Dermis blood vessel endothelial cell (primary cell): ENCODE data around the gene MARCHF4. TPM values are rescaled to one million over a fixed set of nuclear protein-coding genes. Genes with fewer than 3 reads are reported as not detected.
"Not testable (repeated sequence)": the region's sequence is repeated elsewhere in the genome, so short reads cannot be mapped to it uniquely, and the experiment has no call there.

Experiments
- DNase-seq: peaks from one replicate; pipeline ENCODE4 v3.0.0; 2010
- total RNA-seq: library from RNA; depleted of rRNA; stranded (reverse); fragments of >200 nt; gene quantifications from 2 replicates; pipeline ENCODE4 v1.2.3, GENCODE V29; 2014

MARCHF4 gene
- total RNA-seq, 1 donor from 2014 or later = 1.5 TPM

DNA sequence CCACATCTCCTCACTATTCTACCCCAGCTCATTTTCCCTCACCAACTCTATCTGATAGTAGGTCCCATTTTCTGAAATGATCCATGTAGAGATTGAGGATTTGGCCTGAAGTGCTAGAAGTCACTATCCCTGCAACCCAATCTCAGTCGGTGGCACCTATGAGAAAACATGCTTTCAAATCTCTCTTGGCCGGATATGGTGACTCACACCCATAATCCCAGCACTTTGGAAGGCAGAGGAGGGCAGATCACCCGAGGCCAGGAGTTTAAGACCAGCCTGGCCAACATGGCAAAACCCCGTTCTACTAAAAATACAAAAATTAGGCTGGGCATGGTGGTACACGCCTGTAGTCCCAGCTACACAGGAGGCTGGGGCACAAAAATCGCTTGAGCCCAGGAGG lies 19.1 kb upstream of the MARCHF4 start:
- DNase-seq = peak; percentile 60

GRCh38 chr2:216389570-216389969 lies 17.3 kb upstream of the MARCHF4 start:
- DNase-seq = no peak

GRCh38 chr2:216388046-216388884 lies 16.0 kb upstream of the MARCHF4 start:
- no peak for DNase-seq

GRCh38 chr2:216387262-216387661 lies 15.0 kb upstream of the MARCHF4 start:
- no peak for DNase-seq

- DNase-seq = no peak
Measured at GRCh38 chr2:216385478-216385877, 13.2 kb upstream of the MARCHF4 start.

DNA sequence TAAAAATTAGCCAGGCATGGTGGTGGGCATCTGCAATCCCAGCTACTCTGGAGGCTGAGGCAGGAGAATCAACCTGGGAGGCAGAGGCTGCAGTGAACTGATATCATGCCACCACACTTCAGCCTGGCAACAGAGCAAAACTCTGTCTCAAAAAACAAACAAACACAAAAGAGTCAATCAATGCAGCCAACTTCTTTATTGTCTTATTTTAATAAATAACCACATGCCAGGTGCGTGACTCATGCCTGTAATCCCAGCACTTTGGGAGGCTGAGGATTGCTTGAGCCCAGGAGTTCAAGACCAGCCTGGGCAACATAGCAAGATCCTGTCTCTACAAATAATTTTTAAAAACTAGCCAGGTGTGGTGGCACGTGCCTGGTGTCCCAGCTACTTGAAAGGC lies 12.1 kb upstream of the MARCHF4 start:
- not testable (repeated sequence) for DNase-seq

DNA sequence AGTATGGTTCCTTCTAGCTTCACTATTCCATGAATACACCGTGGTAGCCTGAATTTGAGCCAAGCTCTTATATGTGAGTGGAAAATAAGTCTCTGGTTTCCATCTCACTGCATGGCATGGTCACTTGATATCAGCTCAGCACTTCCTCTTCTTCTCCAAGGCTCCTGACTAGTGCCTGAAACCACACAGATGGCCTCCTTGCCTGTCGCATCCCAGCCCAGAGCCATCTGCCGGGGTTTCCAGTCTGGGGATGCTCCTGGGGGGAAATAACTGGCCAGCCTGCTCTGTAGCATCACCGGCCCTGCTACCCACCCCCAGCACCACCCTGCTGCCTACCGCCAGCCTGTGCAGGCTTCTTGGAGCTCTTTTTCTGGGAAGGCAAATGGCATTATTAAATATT lies 7.7 kb upstream of the MARCHF4 start:
- no peak for DNase-seq

DNA sequence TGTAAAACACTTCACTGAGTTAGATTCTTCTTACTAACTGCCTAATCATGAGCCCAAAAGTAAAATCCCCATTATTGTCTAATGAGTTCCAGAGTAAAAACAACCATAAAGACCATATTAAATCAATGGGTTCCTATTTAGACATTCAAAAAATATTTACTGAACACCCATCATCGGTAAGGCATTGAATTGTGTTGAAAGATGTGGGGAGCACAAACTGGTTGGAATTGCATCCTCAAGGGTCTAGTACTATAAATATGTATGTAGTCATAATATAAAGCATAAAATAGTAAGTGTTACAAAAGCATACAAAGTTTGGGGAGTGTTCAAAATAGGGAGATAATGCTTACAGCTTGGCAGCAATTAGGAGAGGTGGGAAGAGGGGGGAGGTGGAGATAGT lies 3.0 kb upstream of the MARCHF4 start:
- DNase-seq = no peak

- no peak for DNase-seq
Measured at GRCh38 chr2:216373896-216374295, 1.6 kb upstream of the MARCHF4 start.

DNA sequence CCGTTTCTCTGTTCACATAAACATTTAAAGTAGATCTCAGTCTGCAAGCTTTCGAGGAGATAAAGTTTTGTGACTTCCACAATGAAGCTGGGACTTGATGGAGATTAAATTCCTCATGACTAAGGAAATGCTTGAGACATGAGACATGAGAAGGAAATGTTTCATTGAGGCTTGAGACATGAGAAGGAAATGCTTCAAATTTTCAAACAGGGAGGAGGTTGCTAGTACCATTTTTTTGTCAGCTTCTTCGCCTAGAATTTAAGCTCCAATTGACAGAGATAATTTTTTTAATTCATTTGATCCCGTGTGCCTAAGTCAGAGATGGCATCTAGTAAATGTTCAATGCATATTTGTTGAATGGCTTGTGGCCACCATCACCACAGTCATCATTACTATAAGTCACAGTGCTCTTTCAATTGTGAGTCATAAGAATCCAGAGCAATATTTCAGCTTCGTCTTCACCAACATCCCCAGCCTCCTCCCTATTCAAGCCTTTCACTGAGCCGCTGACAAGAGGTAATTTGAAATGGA lies 543 bp upstream of the MARCHF4 start:
- peak; percentile 84 for DNase-seq

DNA sequence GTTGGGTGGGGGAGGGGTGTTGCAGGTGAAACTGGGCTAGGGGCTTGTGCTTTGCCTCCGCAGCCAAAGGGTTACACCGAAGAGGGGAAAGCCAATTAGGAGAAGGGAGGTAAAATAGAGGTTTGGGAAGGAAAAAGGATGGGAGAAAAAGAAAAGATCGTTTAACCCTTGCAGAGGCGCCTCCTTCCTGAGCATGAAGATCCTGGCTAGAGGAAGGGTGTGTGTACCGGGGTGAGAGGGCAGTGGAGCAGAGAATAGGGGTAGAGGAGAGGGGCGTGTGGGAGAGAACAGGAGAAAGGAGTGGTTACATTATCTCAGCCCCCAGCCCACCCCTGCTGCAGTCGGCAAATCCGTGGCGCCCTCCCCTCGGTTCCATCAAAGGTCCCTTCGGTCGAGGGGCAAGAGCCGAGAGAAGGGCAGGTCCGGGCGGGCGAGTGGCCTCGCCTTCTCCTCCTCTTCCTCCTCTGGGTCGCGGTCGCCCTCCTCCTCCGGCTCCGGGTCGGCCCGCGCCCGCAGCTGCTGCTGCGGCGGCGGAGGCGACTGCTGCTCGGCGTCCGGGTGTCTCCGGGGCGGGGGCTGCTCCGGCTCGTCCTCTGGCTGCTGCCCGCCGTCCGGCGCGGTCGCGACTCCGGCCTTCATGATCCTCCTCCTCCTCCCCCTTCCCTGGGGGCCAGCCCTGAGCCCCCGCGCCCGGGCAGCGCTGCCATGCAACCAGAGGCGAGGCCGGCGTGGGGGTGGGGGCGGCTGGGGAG lies 1.1 kb downstream of the MARCHF4 start:
- peak; percentile 38 for DNase-seq

- DNase-seq = no peak
Measured at GRCh38 chr2:216369821-216370220, 2.5 kb downstream of the MARCHF4 start.

- DNase-seq = peak; percentile 26
Measured at GRCh38 chr2:216366777-216367471, 5.4 kb downstream of the MARCHF4 start.

- no peak for DNase-seq
Measured at GRCh38 chr2:216365518-216365917, 6.8 kb downstream of the MARCHF4 start.

DNA sequence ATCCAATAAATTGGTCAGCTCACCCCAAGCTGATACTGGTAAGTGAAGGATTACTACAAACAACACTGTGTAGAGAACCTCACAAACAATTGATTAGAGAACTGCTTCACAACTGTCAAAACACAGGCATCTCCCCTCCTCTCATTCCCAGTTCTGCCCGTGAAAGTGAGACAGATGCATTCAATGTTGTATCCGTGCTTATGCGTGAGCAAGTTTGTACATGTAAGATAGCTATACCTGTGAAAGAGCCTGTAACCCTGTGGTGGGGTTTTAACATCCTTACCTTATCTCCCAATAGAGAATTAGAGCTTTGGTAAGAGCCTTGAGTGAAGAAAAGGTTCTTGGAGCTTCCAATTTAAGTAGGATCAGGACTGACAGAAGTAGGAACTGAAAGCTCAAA lies 9.1 kb downstream of the MARCHF4 start:
- DNase-seq = no peak

DNA sequence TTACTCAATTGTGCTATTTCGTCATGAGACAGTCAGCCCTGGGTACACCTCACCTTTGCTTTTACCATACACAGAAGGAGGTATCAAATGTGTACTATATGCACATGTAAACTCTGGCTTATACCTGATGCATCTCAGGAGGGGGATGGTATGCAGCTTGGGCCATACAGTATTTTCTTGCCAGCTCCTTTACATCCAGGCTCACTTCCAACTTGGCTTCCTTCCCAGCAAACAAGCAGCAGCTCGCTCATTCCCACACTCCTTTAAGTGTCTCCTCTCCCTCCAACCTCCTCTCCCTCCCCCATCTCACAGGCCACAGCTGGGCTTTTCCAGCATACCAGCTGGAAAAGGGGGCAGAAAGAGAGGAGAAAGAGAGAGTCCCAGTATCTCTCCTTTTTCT lies 9.6 kb downstream of the MARCHF4 start:
- DNase-seq = peak; percentile 57

DNA sequence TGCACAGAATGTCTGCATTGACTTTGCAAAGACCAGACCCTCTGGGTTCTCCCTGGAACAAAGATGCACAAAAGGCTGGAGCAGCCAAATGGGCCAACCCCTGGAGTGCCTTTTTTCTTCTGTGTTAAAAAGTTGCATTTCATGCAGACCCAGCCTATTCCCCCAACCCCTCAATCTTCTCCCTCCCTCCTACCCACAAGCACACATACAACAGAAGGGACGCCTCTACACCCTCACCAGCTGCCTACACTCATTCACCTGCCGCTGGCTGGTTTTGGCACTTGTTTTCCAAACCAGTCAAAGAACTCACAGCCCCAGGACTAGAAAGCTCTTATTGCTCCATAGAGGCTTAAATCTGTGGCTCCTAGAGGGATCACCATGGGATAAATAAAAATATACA lies 16.6 kb downstream of the MARCHF4 start:
- DNase-seq = no peak

- no peak for DNase-seq
Measured at GRCh38 chr2:216354306-216354705, 18.0 kb downstream of the MARCHF4 start.

DNA sequence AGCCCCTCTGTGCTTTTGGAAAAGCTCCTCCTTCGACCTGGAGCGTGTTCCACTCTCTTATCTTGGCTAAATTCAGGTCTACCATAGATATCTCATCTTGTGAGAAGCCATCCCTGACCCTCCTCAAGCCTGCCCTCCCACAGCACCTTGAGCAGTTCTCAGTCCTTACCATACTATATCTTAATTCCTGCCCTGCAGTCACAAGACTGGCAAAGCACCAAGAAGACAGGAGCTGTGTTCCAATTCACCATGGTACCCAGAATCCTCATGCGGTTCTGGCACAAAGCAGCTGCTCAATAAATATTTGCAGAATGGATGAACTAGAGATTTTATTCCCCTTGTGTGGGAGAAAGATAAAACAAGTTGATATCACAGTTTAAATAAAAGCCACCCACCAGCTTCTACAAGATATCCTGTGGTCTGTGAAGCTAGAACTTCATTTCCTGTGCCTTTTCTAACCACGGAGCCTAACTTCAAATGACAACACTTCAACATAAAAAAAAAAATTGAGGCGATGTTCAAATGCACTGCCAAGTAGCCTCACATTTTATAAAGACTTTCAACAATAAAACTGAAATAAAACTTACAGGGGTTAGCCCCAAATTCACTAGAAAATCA lies 19.5 kb downstream of the MARCHF4 start:
- no peak for DNase-seq

- DNase-seq = no peak
Measured at GRCh38 chr2:216351172-216351925, 20.9 kb downstream of the MARCHF4 start.

- peak; percentile 60 for DNase-seq
Measured at GRCh38 chr2:216350214-216350791, 22.0 kb downstream of the MARCHF4 start.

DNA sequence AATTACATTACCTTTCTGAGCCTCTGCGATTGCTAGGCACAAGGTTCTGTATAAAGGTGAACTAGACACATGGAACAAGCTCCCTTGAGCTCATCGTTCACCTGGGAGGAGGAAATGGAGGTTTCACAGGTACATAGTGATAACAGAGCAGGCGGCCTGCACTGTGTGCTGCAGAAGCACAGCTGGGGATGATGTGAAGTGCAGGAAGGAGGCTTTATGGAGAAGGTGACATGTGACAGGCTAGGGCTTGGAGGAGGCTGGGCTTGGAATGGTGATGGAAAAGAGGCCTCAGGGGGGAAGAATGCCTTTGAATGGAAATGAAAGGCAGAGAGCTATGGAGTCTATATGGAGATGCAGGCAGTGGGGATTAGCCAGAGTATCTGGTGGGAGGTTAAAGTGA lies 22.9 kb downstream of the MARCHF4 start:
- no peak for DNase-seq
